CD4-positive, alpha-beta T cell treated with Interleukin-21 for 1 hour (primary cell): Measurements from ENCODE around the gene FMO1.
"Not testable (repeated sequence)": the region's sequence is repeated elsewhere in the genome, so short reads cannot be mapped to it uniquely, and the experiment has no call there.

ENCODE experiments used
- DNase-seq: peaks from one replicate; pipeline ENCODE4 v3.0.0-alpha.2; 2020

The FMO1 gene, protein sequence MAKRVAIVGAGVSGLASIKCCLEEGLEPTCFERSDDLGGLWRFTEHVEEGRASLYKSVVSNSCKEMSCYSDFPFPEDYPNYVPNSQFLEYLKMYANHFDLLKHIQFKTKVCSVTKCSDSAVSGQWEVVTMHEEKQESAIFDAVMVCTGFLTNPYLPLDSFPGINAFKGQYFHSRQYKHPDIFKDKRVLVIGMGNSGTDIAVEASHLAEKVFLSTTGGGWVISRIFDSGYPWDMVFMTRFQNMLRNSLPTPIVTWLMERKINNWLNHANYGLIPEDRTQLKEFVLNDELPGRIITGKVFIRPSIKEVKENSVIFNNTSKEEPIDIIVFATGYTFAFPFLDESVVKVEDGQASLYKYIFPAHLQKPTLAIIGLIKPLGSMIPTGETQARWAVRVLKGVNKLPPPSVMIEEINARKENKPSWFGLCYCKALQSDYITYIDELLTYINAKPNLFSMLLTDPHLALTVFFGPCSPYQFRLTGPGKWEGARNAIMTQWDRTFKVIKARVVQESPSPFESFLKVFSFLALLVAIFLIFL

DNA sequence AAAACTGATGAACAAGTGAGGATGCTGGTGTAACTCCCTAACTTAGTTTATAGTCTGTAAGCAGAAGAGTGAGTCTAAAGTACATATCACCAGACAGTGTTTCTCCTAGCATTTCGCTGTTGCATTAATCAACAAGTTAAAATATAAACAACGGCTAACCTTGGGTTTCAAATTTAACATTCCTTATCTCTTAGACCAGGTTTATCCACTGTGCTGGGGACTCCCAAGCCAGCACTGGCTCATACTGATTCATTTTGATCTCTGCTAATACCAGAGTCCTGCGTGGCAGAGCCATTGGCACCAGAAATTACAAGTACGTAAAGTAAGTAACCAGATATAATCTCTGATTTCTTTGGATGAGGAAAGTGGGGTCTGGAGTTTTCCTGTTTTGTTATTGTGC, at the start of gene FMO1:
TSS of gene FMO1 (plus strand) at position 193 of the 400 bp plus-strand sequence. CDS start 9,594 bp downstream, outside the sequence.
- DNase-seq: no peak

DNA sequence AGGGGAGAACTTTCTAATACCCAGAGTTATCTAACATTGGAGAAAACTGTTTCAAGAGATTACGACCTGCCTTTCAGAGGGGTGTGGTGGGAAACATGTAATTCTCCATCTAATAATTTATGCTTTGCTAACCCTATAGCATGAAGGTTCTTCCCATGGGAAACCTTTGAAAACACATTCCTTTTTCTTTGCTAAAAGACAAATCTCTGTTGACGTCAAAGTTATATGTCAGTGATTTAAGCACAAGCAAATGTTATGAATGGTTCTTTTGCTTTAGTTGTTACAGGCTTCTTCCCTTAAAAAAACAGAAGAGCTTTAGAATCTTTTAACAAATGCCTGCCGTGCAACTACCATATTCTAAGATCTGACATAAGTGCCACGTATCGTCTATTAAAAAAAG, 44.0 kb upstream of the FMO1 start:
- no peak for DNase-seq

DNA sequence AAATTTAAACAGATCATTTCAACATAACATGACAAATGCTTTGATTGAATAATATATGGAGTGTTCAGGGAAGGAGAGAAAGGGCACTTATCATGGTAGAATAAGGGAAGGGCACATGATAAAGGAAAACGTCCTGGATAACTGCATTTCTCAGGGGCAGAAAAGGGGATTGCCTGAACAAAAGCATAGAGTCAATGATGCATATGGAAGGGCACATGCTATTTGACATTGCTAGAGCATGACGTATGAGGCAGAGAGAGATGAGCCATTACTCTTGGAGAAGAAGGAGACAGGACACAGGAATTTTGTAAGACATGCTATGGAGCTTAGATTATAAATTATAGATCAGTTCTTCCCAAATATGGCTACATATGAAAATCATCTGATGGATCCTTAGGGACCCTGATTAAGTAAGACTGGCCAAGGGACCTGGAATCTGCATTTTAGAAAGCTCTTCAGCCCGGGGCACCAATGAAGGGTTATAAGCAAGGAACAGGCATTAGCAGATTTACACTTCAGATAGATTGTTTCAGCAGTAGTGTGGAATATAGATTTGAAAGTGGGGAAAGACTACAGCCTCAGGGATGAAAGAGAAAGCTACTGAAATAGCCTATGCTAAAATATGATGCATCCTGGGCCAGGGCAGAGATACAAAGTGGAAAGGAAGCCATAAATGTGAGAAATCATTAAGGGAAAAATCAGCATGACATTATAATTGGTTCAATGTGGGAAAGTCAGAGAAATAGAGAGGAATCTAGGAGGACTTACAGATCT, 41.9 kb upstream of the FMO1 start:
- DNase-seq: no peak

DNA sequence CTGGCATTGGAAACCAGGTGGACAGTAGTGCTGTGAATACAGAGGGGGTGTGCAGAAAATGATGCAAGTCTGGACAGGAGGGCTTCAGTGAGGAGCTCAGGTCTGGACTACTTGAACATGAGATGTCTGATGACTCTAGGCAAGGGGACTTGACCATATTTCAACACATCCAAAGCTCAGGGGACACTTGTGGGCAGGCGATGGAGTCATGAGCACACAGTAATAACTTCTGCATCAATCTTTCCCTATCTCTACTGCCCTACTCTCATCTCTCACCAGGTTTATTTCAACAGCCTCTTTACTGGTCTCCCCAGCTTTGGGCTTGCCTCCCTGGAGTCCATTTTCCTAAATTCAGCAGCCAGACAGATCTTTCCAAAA, 41.3 kb upstream of the FMO1 start:
- no peak for DNase-seq

DNA sequence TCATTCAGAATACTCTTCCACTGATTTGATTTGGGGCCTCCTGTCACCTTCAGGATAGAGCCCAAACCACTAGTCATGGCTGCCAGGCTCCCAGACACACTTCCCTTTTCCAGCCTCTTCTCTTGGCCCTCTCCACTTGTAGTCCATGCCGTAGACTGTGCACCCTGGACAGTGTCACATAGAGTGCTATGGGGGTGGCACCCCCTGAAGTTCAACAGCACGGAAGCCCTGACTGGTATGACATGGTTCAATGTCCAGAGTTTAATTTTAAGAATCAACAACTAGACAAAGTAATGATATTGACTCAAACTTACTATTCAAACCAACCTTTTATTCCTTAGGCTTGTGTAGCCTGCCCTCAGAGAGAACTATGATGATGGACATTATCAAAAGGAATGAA, 40.9 kb upstream of the FMO1 start:
- no peak for DNase-seq

DNA sequence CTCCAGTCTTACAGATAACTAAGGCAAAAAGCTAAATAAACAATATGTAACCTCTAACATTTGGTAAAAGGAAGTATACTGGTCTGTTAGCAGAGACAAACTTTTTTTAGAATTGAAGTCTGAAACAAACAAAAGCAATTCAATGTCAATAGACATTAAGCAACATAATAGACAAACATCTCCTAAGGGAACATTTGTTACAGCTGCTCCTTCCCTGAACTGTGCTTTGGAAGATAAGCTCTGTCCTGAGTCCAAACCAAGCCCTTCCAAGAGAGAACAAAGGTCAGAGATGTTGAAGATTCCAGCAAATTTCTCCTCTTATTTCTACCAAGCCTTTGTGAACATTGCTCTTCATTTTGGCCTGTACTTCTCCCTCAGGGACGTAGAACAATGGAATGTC, 37.9 kb upstream of the FMO1 start:
- no peak for DNase-seq

DNA sequence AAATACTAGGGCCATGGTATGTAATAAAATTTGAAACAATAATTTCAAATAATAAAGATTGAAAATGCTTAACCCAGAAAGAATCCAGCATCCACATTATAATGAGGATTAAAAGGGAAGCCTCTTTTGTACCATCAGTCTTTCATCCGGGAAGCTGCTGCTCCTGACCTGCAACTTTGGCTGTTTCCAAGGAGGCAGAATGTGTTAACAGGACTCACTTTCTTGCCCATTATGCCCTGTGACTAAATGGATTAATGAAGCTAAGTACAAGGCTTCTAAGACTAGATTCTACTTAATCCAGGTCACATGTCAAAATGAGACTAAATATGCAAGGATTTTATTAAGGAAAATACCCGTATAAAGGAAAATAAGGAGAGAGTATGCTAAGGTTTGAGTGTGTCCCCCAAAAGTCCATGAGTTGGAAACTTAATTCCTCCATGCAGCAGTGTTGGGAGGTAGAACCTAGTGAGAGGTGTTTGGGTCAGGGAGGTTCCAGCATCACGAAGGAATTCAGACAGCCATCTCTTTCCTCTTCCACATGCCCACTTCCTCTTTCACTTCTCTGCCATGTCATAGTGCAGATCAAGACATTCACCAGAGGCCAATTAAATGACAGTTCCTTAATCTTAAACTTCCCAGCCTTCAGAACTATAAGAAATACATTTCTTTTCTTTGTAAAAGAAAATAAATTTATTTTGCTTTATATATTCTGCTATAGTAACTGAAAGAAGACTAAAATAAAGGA, 35.5 kb upstream of the FMO1 start:
- DNase-seq: no peak

DNA sequence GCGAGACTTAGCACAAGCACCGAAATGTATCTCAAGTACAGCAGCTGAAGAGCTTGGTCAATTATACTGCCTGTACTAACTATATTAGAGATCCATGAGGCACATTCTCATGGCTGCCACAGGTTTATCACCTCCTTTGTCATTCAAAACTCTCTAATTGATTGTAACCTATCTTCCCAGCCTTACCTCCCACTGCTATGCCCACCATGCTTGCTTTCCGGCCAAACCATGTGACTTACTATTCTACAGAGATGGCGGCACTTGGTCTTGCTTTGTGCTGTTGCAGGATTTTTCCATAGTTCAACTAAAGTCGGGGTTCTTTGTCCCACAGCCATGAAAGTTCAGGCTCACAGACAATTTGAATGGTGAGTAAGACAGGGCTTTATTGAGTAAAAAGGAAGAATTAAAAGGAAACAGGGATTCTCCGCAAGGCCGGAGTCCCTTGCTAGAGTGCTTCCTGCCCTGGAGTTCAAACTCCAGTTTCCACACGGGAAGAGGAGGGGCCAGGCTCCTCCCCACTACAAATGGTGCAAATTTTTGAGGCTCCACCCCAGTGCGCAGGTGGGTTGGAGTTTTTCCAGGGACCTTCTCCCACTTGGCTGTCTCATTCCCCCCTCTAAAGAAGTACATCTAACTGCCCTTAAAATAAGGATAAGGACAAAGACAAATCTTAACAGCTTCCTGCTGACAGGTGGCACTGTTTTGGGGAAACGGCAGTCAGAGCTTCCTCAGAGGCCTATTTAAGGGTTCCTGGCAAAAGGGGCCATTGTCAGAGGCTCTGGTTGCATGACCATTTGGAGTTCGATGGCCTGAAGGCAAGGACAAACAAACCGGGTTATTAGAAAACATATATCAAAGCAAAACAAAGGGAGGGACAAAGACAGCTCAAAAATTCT, 34.5 kb upstream of the FMO1 start:
- no peak for DNase-seq

DNA sequence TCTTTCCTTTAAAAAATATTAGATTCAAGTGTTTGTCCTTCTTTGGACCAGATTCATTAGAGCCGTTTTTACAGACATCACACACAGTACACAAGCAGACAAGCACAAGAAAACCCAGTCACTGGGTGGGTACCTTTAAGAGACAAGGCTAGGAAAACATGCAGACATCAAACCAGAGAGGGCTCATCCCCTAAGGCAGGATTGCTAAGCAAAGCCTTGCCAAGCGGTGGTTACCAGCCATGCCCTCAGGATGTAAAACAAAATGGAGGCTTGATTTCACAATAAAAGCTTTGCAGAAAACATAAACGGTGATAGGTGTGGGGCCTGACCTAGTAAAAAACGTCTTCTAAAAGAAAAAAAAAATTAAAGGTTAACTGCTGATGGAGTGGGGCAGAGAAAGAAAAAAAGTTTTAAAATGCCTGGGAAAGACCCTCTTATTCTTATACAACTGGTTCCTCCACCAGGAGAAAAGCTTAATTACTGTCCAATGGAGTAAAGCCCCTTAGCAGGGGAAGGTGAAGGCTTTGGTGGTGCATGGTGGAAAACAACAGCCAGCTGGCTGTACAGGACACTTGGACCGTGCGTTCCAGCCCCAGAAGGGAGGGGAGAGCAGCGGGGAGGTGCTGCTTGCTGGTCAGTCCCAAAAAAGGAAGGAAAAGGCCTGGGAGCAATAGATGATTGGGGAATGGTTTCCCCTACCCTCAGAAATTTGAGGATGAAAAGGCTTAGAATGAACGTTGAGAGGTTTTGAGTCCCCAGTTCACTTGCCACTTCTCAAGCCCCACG, 30.4 kb upstream of the FMO1 start:
- DNase-seq: no peak

DNA sequence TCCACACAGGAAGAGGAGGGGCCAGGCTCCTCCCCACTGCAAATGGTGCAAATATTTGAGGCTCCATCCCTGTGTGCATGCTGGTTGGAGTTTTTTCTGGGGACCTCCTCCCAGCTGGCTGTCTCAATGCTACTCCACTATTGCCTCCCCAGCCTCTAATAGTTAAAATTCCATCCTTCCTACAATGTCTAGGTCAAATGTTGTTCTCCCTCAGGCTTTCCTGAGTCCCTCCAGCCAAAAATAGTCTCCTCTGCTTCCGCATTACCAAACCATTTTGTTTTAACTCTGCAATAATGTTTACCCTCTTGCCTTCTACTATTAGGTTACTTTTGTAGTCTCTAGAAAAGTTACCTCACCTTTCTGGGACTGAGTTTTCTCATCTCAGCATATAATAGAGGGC, 29.6 kb upstream of the FMO1 start:
- DNase-seq: no peak

DNA sequence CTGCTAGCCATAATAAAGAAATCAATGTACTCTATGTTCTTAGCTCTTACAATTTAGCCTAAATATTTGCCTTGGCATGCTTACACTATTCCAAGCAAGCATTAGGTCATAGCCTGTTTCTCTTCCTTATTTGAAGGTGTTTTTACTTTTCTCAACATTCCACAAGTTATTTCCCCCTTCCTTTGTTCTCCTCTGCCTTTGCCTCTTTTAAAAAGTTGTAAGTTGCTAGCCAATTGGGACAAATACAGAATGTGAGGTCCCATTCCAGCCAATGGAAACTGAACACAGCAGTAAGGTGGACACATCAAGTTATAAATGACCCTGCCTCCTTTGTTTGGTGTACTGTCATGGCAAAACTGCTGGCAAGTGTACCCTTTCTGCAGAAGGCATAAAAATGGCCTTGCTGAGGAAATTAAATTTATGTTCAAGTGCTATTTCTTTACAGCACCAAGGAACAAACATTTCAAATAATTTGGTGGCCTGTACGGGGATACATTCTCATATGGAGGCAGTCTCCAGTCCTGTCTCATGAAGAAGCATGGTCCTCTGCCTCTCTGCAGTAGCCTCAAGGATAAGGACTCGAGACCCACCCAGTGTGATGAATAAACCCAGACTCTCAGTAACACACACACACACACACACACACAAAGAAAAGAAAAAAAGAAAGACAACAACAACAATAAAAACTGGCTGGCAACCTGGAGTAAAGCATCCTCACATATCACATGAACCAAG, 28.8 kb upstream of the FMO1 start:
- DNase-seq: no peak

DNA sequence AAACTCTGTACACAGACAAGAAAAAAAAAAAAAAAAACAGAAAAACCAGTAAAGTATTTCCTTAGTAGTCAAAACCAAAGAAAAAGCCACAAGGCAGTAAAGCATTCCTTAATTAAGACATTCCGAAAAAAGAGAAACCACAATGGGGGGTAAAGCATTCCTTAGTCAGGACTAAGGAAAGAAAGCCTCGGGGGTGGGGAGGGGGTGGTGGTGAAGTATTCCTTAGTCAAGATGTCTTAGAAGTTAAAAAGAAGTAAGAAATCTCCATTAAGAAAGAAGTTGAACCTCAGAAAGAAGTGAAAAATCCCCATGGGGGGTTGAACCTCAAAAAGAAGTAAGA, 28.2 kb upstream of the FMO1 start:
- no peak for DNase-seq

DNA sequence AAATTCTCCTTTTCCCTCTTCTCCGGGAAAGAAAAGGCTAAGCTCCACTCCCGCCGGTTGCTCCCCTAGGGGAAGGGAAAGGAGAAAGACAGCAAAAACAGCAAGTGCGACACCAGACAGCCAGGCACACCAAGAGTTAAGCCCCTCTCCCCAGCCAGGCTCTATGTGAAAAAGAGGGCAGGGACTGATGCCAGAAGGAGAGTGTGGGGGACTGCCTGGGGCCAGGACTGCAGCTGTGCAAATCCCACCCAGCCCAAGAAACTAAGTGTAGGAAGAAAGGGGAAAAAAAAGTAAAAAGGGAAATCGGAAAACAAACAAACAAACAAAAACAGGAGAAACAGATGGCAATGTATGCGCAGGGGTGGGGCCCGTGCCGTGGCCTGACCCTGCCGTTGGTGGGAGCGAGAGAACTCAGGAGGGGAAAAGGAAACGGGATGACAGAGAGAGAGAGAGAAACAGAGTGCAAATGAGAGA, 27.7 kb upstream of the FMO1 start:
- DNase-seq: no peak

DNA sequence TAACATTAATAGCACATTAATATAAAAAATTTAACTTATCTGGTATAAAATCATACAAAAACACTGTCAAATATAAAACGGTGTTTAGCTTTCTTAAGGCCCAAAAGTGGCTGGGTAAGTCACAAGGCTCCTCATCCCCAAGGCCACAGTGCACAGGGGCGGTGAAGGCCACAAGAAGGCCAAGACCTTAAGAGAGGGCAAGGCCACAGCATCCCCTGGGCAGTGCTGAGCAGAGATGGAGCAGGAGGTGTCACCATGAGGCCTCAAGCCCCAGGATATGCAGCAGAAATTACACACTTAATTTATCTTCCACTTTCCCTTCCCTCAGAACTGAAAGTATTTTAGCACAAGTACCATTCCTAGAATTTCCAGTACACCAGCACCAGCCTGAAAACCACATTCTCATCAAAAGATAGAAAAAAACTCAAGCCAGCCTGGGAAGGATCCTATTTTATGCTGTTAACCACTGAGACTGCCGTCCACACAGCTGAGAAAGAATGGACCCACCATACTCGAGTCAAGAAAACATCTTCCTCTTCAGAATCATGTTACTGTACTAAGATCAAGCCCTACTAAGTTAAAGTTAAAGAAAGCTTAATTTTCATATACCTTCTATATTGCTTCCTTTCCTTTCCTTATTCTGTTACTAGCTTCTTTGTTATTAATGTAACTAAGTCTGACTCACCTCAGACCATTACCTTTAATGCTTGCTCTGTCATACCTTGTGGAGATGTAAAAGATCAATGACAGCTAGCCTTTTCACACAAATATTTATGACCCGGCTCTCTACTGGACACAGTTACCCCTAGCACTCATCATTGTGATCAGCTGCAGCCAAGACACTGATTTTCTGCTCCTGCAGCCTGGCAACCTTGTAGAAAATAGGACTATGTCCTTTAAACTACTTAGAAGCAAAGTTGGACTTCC, 26.4 kb upstream of the FMO1 start:
- DNase-seq: no peak

DNA sequence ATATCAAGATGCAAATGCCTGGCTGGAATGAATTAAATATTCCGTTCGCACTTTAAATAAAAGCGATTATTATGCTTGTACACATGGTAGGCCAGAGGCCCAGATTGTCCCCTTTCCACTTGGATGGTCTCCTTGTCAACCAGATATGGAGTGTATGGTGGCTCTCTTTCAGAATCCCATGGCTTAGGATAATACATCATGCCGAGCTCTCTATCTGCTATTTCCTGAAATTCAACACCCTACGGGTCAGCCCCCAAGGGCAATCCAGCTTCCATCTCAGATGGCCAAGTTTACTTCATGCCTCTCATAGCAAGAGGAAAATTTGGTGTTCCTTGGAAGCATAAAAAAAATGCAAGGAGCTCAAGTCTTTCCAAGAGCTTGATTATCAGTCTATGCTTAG, 25.4 kb upstream of the FMO1 start:
- no peak for DNase-seq

DNA sequence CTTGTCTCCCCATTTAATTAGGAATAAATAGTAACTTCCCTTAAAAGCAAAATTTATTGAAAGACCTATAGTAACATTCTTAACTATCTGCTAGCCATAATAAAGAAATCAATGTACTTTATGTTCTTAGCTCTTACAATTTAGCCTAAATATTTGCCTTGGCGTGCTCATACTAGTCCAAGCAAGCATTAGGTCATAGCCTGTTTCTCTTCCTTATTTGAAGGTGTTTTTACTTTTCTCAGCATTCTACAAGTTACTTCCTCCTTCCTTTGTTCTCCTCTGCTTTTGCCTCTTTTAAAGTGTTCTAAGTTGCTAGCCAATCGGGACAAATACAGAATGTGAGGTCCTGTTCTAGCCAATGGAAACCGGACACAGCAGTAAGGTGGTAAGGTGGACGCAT, 24.0 kb upstream of the FMO1 start:
- not testable (repeated sequence) for DNase-seq

DNA sequence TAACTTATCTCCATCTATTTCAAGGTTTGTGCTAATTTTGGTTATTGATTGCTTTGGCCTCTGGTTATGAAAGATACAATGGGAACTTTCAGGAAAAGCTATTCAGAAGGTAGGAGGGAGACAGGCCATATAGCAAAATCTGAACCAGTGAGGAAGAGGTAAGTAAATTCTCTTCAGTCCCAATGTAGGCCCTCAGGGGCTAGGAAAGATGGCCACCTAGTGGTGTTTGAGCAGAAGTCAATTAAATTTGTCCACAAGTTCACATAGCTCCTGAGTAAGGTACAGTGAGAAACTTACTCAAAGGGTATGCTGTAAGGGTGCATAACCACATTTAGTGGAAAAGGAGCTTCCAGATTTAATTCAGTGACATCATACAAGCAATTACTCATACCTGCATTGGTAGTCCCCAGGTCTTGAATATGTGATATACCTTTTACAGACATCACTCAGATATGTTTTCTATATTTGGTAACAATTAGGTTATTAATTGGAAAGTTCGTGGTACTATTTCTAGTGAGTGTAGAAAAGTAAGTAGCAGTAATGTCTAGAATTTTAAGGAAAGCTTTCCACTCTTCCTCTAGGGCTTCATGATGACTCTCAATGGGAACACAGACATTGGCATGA, 21.4 kb upstream of the FMO1 start:
- DNase-seq: peak; percentile 9

DNA sequence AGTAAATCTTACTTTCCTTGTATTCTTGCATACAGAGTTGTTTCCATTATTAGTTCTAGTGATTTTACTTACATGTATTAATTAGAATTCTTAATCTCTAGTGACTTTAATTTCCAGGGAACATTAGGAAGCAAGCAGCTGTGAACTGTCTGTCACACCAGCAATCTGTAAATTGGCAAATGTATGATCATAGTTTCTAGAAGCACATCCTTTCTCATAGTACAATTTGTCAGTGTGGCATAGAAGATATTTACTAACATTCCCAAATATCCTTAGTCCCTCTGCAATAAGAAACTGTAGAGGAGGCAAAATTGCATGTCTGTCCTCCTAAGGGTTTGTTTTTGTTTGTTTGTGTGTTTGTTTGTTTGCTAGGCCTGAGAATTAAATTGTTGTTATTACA, 17.0 kb upstream of the FMO1 start:
- DNase-seq: no peak

DNA sequence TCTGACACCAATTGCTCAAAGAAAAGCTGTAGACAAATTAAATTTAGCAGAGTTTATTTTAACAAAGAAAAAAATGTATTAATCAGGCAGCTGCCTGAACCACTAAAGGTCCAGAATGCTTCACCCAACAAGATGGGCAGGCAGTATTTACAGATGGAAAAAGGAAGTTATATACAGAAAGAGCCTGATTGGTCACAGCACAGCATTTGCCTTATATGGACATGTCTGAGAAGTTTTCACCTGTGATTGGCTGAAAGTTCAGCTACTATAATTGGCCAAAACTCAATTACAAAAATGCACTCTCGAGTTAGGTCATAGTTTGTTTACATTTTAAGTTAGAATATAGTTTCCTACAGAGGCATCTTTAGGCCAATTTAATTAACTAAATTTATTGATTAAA, 15.1 kb upstream of the FMO1 start:
- DNase-seq: no peak
